ENCODE results near the gene FRZB. TPM values are rescaled to one million over a fixed set of nuclear protein-coding genes. Genes with fewer than 3 reads are reported as not detected.

FRZB gene
- total RNA-seq, 2 donors from 2014 or later: 1.8 to 2.4 TPM

- no peak for DNase-seq (ENCODE audit: low spot score)
- TF ChIP-seq, protein P1, sequence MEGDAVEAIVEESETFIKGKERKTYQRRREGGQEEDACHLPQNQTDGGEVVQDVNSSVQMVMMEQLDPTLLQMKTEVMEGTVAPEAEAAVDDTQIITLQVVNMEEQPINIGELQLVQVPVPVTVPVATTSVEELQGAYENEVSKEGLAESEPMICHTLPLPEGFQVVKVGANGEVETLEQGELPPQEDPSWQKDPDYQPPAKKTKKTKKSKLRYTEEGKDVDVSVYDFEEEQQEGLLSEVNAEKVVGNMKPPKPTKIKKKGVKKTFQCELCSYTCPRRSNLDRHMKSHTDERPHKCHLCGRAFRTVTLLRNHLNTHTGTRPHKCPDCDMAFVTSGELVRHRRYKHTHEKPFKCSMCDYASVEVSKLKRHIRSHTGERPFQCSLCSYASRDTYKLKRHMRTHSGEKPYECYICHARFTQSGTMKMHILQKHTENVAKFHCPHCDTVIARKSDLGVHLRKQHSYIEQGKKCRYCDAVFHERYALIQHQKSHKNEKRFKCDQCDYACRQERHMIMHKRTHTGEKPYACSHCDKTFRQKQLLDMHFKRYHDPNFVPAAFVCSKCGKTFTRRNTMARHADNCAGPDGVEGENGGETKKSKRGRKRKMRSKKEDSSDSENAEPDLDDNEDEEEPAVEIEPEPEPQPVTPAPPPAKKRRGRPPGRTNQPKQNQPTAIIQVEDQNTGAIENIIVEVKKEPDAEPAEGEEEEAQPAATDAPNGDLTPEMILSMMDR (IDR thresholded peaks at IDR 0.05): no peak
- Histone ChIP-seq H3K9me3 (no peaks in the 10 kb centered on the region), H3K4me1 (no peaks in the 10 kb centered on the region), H3K36me3 (no peaks in the 10 kb centered on the region), H3K4me3 (no peak overlapping the region), H3K27me3 (no peaks in the 10 kb centered on the region), H3K27ac (no peak overlapping the region)
Measured at GRCh38 chr2:182810087-182810486, 56.4 kb downstream of the FRZB start.

- no peaks in the 10 kb centered on the region for H3K27me3 ChIP-seq
- no peak overlapping the region for H3K4me3 ChIP-seq
- DNase-seq (ENCODE audit: low spot score): no peak
- no peaks in the 10 kb centered on the region for H3K4me1 ChIP-seq
- no peaks in the 10 kb centered on the region for H3K9me3 ChIP-seq
- no peak overlapping the region for H3K27ac ChIP-seq
- H3K36me3 ChIP-seq: no peaks in the 10 kb centered on the region
- TF ChIP-seq, protein P1 (IDR thresholded peaks at IDR 0.05): no peak
Measured at GRCh38 chr2:182807319-182807718, 59.1 kb downstream of the FRZB start.

DNA sequence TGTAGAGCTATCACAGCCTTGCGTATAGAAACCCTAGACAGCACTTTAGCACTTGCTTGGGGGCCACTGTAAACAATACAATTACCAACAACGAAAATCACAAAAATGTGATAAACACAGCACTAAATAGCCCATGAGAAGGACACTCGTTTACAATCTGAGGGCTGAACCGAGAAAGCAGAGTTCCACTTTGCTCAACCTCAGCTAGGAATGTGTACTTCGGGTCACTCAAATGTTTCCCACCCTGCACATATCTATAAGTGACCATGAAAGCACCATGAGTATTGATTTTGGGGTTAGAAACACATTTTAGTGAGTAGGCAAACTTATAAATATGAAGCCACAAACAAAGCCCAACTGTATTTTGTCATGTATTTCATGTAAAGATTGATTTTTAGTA lies 62.3 kb downstream of the FRZB start:
- TF ChIP-seq, protein P1 (IDR thresholded peaks at IDR 0.05): no peak
- H3K4me1 ChIP-seq: no peaks in the 10 kb centered on the region
- H3K27me3 ChIP-seq: no peaks in the 10 kb centered on the region
- H3K27ac ChIP-seq: no peak overlapping the region
- no peaks in the 10 kb centered on the region for H3K9me3 ChIP-seq
- DNase-seq (ENCODE audit: low spot score): no peak
- H3K36me3 ChIP-seq: no peaks in the 10 kb centered on the region
- no peak overlapping the region for H3K4me3 ChIP-seq

GRCh38 chr2:182798736-182799135 lies 67.7 kb downstream of the FRZB start:
- H3K4me3 ChIP-seq: no peak overlapping the region
- H3K9me3 ChIP-seq: no peaks in the 10 kb centered on the region
- no peaks in the 10 kb centered on the region for H3K27me3 ChIP-seq
- DNase-seq (ENCODE audit: low spot score): no peak
- H3K27ac ChIP-seq: no peak overlapping the region
- no peaks in the 10 kb centered on the region for H3K4me1 ChIP-seq
- no peaks in the 10 kb centered on the region for H3K36me3 ChIP-seq
- TF ChIP-seq, protein P1 (IDR thresholded peaks at IDR 0.05): no peak

DNA sequence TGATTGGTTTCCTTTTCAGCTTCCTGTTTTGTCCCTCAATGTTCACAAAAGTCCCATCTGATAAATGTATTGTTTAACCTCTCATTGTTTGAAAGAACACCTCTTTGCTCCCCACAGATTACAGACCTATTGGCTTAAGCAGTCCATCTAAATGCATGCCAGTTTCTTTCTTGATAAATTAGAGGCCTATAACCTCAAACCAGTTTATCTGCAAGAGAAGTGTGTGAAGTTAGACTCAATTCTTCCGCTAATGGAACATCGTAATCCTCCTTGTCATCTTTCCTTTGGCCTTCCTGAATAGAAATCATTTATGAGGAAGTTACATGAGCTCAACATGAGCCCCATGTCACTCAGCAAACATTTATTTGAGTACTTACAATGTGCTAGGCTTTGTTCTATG lies 74.0 kb downstream of the FRZB start:
- no peak for DNase-seq (ENCODE audit: low spot score)
- Histone ChIP-seq H3K36me3 (no peaks in the 10 kb centered on the region), H3K27me3 (no peaks in the 10 kb centered on the region), H3K27ac (no peak overlapping the region), H3K9me3 (no peaks in the 10 kb centered on the region), H3K4me3 (no peak overlapping the region), H3K4me1 (no peaks in the 10 kb centered on the region)
- TF ChIP-seq, protein P1 (IDR thresholded peaks at IDR 0.05): no peak

DNA sequence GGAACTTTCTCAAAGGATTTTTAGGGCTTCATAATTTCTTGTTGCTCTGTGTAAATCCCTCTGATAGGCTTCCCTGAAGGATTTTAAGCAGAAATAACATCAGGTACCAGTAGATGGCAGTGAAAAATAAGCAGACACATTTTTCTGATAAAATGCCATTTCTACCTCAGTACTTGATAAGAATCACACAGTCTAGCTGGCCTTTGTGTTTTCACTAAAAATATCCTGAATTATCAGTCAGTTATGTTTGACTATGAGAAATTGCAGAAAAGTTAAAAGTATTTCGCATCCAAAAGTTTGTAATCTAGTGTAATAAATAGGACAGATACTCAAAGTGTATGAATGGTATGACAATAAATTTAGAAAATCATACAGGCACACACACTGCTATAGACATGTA lies 81.7 kb downstream of the FRZB start:
- Histone ChIP-seq H3K36me3 (no peaks in the 10 kb centered on the region), H3K27ac (no peak overlapping the region), H3K27me3 (no peaks in the 10 kb centered on the region), H3K4me3 (no peak overlapping the region), H3K9me3 (no peaks in the 10 kb centered on the region), H3K4me1 (no peaks in the 10 kb centered on the region)
- DNase-seq (ENCODE audit: low spot score): no peak
- TF ChIP-seq, protein P1 (IDR thresholded peaks at IDR 0.05): peak; percentile 42 to 68

Data from right atrium auricular region (tissue), 2 donors.